ENCODE results near the gene TMEM8B.
"Not testable (repeated sequence)": the region's sequence is repeated elsewhere in the genome, so short reads cannot be mapped to it uniquely, and the experiment has no call there.

GRCh38 chr9:35897376-35898099 lies 68.5 kb downstream of the TMEM8B start:
- TF ChIP-seq, protein P1, sequence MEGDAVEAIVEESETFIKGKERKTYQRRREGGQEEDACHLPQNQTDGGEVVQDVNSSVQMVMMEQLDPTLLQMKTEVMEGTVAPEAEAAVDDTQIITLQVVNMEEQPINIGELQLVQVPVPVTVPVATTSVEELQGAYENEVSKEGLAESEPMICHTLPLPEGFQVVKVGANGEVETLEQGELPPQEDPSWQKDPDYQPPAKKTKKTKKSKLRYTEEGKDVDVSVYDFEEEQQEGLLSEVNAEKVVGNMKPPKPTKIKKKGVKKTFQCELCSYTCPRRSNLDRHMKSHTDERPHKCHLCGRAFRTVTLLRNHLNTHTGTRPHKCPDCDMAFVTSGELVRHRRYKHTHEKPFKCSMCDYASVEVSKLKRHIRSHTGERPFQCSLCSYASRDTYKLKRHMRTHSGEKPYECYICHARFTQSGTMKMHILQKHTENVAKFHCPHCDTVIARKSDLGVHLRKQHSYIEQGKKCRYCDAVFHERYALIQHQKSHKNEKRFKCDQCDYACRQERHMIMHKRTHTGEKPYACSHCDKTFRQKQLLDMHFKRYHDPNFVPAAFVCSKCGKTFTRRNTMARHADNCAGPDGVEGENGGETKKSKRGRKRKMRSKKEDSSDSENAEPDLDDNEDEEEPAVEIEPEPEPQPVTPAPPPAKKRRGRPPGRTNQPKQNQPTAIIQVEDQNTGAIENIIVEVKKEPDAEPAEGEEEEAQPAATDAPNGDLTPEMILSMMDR (IDR thresholded peaks at IDR 0.05) = not testable (repeated sequence)
- TF ChIP-seq POLR2A (IDR thresholded peaks at IDR 0.05) = not testable (repeated sequence)
